ENCODE data around the gene TBC1D17.

TBC1D17 gene

DNA sequence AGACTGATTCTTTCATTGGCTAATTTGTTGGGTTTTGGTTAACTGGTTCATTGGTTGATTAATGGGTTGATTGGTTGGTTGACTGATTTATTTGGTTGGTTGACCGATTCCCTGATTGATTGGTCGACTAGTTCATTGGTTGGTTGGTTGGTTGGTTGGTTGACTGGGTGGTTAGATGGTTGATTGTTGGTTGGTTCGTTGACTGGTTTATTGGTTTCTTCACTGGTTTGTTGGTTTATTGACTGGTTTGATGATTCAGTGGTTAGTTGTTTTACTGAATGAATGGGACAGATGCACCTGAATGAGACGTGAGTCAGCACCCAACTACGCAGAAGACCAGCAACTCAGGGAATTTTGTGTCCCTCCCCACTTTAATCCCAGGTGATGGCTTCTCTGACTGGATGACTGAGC lies 54.5 kb downstream of the TBC1D17 start:
- Histone ChIP-seq H3K4me2 (ENCODE audit: low read length) (no peak overlapping the region), H3K79me2 (ENCODE audit: control insufficient read depth, low read length) (peaks cover 41% of the 10 kb centered on the region), H3K9me3 (ENCODE audit: control insufficient read depth, insufficient read depth, low read length) (no peaks in the 10 kb centered on the region), H4K20me1 (ENCODE audit: control insufficient read depth, insufficient read depth, low read depth, low read length) (peaks cover 13% of the 10 kb centered on the region), H3K27ac (ENCODE audit: low read depth, low read length) (no peak overlapping the region), H3K4me3 (ENCODE audit: low read length) (no peak overlapping the region), H3K36me3 (ENCODE audit: control insufficient read depth, low read length) (peaks cover 55% of the 10 kb centered on the region), H3K4me1 (ENCODE audit: control insufficient read depth, low read length) (peaks cover 21% of the 10 kb centered on the region), H3K9me2 (replicated peaks; ENCODE audit: control insufficient read depth, low read length) (no peaks in the 10 kb centered on the region), H3F3A (ENCODE audit: control insufficient read depth, insufficient read depth) (no peaks in the 10 kb centered on the region), H3K27me3 (ENCODE audit: control insufficient read depth, low read length) (no peaks in the 10 kb centered on the region)
- no peak for TF ChIP-seq EZH2phosphoT487 (IDR thresholded peaks at IDR 0.05; ENCODE audit: borderline replicate concordance, low read length)
- TF ChIP-seq, protein P1, sequence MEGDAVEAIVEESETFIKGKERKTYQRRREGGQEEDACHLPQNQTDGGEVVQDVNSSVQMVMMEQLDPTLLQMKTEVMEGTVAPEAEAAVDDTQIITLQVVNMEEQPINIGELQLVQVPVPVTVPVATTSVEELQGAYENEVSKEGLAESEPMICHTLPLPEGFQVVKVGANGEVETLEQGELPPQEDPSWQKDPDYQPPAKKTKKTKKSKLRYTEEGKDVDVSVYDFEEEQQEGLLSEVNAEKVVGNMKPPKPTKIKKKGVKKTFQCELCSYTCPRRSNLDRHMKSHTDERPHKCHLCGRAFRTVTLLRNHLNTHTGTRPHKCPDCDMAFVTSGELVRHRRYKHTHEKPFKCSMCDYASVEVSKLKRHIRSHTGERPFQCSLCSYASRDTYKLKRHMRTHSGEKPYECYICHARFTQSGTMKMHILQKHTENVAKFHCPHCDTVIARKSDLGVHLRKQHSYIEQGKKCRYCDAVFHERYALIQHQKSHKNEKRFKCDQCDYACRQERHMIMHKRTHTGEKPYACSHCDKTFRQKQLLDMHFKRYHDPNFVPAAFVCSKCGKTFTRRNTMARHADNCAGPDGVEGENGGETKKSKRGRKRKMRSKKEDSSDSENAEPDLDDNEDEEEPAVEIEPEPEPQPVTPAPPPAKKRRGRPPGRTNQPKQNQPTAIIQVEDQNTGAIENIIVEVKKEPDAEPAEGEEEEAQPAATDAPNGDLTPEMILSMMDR (IDR thresholded peaks at IDR 0.05; ENCODE audit: low read depth, low read length, poor library complexity, severe bottlenecking): no peak

DNA sequence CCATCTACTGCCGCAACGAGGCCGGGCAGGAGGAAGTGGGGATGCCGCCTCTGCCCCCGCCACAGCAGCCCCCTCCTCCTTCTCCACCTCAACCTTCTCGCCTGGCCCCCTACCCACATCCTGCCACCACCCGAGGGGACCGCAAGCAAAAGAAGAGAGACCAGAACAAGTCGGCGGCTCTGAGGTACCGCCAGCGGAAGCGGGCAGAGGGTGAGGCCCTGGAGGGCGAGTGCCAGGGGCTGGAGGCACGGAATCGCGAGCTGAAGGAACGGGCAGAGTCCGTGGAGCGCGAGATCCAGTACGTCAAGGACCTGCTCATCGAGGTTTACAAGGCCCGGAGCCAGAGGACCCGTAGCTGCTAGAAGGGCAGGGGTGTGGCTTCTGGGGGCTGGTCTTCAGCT lies 55.2 kb downstream of the TBC1D17 start:
- Histone ChIP-seq H3K4me2 (ENCODE audit: low read length) (no peak overlapping the region), H3K27ac (ENCODE audit: low read depth, low read length) (no peak overlapping the region), H3K9me2 (replicated peaks; ENCODE audit: control insufficient read depth, low read length) (no peaks in the 10 kb centered on the region), H3K4me3 (ENCODE audit: low read length) (no peak overlapping the region), H3F3A (ENCODE audit: control insufficient read depth, insufficient read depth) (no peaks in the 10 kb centered on the region), H4K20me1 (ENCODE audit: control insufficient read depth, insufficient read depth, low read depth, low read length) (peaks cover 6% of the 10 kb centered on the region; the same call in 1 of the 2 replicates), H3K27me3 (ENCODE audit: control insufficient read depth, low read length) (no peaks in the 10 kb centered on the region), H3K79me2 (ENCODE audit: control insufficient read depth, low read length) (peaks cover 34% of the 10 kb centered on the region), H3K36me3 (ENCODE audit: control insufficient read depth, low read length) (peaks cover 49% of the 10 kb centered on the region), H3K4me1 (ENCODE audit: control insufficient read depth, low read length) (peaks cover 14% of the 10 kb centered on the region), H3K9me3 (ENCODE audit: control insufficient read depth, insufficient read depth, low read length) (no peaks in the 10 kb centered on the region)
- no peak for TF ChIP-seq EZH2phosphoT487 (IDR thresholded peaks at IDR 0.05; ENCODE audit: borderline replicate concordance, low read length)
- TF ChIP-seq, protein P1 (IDR thresholded peaks at IDR 0.05; ENCODE audit: low read depth, low read length, poor library complexity, severe bottlenecking): no peak

DNA sequence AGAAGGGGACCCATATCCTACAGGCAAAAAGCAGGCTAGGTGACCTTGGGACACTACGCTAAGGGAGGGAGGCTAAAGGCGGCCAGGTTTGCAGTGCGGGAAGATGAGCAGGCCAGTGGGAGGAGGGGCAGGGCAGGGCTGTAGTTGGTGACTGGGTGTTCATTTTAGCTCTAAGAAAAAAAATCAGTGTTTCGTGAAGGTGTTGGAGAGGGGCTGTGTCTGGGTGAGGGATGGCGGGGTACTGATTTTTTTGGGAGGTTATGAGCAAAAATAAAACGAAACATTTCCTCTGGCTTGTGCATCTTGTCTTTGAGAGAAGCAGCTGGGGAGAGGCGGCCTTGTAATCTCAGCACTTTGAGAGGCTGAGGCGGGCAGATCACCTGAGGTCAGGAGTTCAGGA lies 56.1 kb downstream of the TBC1D17 start:
- Histone ChIP-seq H3K9me3 (ENCODE audit: control insufficient read depth, insufficient read depth, low read length) (no peaks in the 10 kb centered on the region), H3K79me2 (ENCODE audit: control insufficient read depth, low read length) (peaks cover 25% of the 10 kb centered on the region), H3K4me3 (ENCODE audit: low read length) (no peak overlapping the region), H3F3A (ENCODE audit: control insufficient read depth, insufficient read depth) (no peaks in the 10 kb centered on the region), H3K9me2 (replicated peaks; ENCODE audit: control insufficient read depth, low read length) (no peaks in the 10 kb centered on the region), H3K27ac (ENCODE audit: low read depth, low read length) (no peak overlapping the region), H4K20me1 (ENCODE audit: control insufficient read depth, insufficient read depth, low read depth, low read length) (peaks cover 4% of the 10 kb centered on the region; the same call in 1 of the 2 replicates), H3K36me3 (ENCODE audit: control insufficient read depth, low read length) (peaks cover 41% of the 10 kb centered on the region), H3K27me3 (ENCODE audit: control insufficient read depth, low read length) (no peaks in the 10 kb centered on the region), H3K4me1 (ENCODE audit: control insufficient read depth, low read length) (peaks cover 10% of the 10 kb centered on the region), H3K4me2 (ENCODE audit: low read length) (no peak overlapping the region)
- TF ChIP-seq, protein P1 (IDR thresholded peaks at IDR 0.05; ENCODE audit: low read depth, low read length, poor library complexity, severe bottlenecking): no peak
- TF ChIP-seq EZH2phosphoT487 (IDR thresholded peaks at IDR 0.05; ENCODE audit: borderline replicate concordance, low read length): no peak
